ENCODE results near the gene DOK7.
"Not testable (repeated sequence)": the region's sequence is repeated elsewhere in the genome, so short reads cannot be mapped to it uniquely, and the experiment has no call there.

Gene DOK7

DNA sequence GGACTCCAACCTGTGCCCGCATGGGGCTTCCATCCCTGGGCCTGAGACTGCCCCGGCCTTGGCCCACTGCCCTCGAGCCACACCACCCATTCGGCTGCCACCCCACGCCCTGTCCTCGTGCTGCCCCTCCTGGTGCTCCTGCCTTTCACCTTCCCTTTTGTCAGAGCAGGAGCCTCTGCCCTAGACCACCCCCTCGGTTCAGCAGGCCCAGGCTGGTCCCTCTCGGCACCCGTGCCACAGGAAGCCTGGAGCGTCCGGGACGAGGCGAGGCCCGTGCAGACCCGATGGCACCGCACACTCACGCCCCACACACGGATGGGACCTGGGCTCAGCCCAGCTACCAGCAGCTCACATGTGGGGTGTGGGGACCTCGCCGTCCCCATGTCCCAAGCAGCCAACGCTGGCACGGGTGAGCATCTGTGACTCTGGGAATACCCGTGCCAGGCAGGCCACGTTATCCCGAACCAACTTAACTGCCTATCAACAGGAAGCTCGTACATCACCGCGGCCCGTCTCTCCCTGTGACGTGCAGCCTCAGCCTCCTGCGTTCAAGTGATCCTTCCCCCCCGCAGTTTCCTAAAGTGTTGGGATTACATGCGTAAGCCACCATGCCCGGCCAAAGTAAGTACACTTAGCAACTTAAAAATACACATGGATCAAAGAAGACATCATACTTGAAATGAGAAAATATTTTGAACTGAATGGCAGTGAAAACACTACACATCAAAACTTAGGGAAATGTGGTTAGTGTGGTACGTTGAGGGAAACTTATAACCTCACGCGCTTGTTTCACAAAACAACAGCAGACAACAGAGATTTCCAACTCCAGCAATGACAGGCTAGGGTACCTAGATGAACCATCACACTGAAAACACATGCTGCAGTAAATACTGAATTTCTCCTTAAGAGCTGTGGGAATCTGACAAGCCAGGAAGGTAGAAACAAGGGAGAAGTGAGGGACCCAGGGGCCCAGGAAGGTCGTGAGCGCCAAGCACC is 40.1 kb downstream of the DOK7 start:
- no peak for DNase-seq (ENCODE audit: low read depth)

DNA sequence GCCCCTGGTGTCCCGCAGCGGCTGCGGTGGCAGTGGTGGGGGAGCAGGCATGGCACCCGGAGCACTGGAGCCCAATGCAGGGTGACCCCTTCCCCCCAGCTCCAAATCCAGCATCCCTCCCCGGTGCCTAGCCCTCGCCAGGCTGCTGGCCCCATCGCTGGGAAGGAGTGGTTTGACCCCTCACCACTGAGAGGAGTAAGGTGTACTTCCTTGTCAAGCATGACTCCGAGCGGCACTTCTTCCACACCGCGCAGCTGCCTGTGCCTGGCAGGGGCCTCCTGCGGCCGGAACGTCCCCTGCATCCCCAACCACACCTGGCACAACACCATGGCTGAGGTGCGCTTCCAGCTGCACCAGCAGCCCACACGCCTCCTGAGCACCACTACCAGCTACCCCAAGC is 42.1 kb downstream of the DOK7 start:
- no peak for DNase-seq (ENCODE audit: low read depth)

DNA sequence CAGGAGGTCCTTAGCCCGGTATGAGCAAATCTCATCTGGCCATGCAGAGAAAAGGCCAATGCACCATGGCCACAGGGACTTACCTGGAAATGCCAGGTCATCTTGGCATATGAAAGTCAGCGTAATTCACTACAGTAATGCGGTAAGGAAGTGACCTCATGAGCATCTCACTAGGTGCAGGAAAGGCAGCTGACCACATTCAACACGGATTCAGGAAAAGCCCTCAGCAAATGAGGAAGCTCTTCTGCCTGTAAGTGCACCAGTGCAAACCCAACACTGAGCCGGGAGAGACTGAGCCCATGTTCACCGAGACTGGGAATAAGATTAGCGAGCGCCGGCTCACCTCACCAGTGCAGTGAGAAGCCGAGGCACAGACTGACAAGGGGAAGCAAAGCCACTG is 45.4 kb downstream of the DOK7 start:
- no peak for DNase-seq (ENCODE audit: low read depth)

DNA sequence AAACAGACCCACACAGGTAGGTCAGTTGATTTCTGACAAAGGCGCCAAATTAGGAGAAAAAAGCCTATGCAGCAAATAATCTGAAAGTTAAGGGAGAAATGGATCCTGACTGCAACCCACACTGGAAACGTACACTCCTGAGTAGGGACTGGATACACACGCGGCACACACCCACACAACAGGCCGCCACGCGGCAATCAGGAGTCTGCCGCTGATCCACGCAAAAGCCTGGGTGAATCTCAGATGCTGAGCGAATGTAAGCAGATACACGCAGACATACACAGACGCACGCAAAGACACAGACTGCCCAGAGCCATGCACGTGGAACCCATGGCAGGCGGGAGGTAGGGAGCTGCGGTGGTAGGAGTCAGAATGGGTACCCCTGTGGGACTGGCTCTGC is 47.4 kb downstream of the DOK7 start:
- no peak for DNase-seq (ENCODE audit: low read depth)

DNA sequence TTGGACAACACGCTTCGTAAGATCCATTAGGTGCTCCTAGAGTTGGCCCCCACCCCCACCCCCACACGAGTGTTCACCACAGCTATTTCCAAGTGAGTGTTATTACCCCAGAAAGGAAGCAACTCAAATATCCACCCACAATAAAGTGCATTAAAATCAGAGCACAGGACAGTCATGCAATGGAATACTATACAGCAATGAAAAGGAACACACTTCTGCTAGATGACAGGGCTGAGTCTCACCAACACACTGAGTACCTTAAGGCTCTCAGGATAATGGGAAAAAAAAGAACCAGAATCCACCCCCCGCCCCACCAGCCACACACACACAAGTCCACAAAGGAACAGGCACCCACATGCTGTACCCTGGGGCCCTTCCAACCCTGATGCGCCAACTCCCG is 48.1 kb downstream of the DOK7 start:
- DNase-seq (ENCODE audit: low read depth), result no peak

DNA sequence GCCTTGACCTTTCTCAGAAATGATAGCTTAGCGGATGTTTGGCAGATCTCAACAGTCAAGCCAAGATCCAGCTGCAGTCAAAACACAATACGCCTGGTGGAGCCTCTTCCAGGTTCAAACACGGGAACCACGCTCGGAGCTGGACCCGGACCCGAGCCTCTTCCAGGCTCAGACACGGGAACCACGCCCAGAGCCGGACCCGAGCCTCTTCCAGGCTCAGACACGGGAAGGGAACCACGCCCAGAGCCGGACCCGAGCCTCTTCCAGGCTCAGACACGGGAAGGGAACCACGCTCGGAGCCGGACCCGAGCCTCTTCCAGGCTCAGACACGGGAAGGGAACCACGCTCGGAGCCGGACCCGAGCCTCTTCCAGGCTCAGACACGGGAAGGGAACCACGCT is 48.5 kb downstream of the DOK7 start:
- not testable (repeated sequence) for DNase-seq (ENCODE audit: low read depth)

DNA sequence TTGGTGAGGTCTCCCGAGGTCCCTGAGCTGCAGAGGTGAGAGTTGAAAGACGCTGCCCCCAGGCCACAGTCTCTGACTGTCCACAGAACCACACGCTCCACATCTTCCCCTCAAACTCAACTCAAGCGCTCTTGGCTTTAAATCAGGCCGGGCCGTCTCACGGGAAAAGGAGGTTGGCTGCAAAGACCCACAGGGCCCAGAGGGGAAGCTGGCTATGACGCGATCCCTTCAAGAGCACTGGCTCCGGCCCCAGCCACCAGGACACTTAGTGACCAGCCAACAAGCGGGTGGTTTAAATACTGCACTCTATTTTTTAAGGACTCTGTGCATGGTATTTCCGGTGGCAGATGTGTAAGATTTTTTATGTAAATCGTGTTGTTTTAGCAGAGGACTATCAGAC is 49.2 kb downstream of the DOK7 start:
- DNase-seq (ENCODE audit: low read depth), result no peak

DNA sequence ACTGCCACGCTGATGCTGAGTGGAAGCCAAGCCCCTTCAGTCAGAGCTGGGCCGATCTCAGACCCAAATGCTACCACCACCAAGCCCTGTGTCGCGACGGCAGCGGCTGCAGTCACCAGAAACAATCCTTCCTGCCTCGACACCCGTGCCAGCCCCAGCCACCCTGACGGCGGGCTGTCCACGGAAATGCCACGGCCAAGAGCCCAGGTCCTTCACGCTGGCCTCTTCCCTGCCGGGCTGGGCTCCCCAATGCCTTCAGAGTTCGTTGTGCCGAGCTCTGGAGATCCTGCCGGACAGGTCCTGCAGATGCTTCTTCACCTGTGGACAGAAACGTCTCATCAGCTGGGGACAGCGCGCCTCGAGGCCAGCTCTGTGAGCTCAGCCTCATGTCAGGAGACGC is 49.6 kb downstream of the DOK7 start:
- no peak for DNase-seq (ENCODE audit: low read depth)

DNA sequence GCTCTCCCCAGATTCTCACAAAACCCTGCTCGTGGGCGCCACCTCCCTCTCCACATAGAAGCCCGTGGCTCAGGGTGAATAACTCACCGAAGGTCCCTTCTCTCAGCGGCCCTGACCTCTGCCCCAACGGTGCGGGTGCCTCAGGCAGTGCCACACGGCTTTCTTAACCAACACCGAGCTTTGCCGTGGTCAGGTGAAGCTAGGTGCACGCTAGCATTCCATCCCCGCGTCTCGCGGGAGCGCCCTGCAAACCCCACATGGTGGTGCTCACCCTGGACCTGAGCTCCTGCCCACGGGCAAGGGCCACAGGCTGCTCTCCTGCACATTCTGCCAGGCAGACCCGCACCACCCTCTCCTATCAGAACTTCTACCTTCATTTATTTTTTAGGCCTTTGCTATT is 50.7 kb downstream of the DOK7 start:
- DNase-seq (ENCODE audit: low read depth), result no peak

DNA sequence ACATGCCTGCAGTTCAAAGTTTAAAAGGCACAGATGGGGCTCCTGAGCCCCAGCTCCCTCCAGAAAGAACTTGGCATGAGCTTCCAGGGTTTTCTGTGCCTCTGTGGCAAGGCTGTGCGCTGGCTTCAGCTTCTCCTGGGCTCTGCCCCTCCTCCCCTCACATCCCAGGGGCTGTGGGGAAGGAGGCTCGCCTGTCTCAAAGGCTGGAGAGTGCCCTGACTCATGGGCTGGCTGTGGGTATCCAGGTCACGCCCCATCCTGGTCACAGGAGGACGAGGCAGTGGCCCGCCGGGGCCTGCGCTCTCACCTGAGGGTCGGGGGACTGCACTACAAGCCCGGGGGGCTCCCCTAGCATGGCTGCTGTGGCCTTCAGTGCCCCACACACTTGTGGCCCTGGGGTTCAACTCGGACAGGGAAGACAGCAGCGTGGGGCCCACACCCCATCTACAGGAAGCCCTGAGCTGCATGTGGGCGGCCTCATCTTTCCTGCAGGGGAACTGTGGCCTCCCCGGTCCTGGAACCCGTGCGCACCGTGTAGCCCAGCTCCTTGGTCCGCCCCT is 51.2 kb downstream of the DOK7 start:
- no peak for DNase-seq (ENCODE audit: low read depth)

DNA sequence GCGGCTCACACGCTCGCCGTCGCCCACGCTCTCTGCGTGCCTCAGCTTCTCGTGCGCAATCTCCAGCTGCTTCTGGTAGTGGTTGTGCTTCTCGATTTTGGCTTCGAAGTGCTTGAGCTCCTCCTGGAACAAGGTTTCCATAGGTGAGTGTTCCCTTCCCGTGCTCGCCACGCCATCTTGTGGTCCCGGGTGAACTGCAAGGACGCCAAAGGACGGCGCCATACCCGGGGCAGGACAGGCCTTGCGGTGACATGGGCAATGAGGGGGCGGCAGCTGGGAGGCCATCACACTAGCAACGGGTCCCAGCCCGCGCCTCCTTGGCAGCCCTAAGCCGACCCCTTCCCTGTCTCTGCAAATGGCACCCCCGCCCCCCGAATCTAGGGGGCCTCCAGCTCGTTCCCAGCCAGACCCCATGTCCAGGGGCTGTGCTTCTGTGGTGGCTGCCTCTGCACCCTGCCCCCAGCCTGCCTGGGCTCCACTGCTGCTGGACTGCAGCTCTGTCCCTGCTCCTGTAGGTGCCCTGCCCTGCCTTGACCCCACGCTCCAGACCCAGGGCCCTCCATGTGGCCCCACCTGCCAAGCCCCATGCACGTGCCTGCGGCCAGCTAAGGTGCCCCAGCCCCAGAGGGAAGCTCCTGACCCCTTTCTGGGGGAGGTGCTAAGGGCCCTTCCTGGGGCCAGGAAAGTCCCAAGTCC is 51.8 kb downstream of the DOK7 start:
- DNase-seq (ENCODE audit: low read depth), result no peak

DNA sequence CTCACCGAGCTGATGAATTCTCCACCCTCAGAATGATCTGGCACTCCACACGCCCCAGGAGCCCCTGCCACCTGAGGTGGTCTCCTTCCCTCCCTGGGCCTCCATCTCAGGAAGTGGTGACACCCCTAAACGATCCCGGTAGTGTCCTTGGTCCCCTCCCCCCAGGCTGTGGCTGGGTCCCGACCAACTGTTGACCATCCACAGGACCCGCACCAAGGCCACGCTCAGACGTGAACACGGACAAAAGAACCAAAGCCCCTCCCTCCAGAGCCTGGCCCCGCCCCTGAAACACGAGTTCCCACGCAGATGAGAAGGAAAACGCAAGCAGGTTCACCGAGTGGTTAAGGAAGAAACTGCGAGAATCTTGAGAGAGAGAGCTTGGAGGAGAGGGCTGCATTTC is 52.5 kb downstream of the DOK7 start:
- no peak for DNase-seq (ENCODE audit: low read depth)

DNA sequence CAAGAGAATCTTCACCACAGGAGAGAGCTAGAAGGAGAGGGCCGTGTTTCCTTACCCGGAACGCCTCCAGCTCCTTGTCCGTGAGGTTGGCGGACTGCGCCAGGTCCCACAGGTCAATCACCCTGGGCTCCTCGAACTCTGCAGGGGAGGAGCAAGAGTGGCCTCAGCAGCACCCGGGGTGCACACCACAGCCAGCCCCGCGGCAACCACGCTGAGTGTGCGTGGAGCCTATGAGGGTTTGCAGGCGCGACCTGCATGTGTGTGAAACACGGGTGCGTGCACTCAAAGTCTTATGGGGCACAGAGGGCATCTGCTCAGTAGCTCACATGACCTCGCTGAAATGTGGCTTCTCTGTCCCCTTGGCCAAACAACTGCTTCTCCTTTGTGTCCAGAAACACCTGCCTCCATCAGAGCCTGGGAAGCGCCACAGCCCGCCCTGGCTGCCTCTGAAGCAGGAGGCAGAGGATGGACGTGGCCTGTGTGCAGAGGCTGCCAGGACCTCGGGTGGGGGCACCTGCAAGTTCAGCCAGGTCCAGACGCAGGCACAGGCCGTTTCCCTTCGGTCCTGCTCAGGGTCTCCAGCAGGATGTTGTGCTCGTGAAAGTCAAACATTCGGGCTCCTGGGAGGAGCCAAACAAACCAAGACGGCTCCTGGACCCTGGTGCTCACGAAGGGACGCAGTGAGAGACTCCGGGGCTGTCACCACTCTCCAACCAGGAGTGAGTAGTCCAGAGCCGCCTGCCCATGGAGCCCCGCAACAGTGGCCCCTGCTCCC is 53.1 kb downstream of the DOK7 start:
- DNase-seq (ENCODE audit: low read depth), result no peak

DNA sequence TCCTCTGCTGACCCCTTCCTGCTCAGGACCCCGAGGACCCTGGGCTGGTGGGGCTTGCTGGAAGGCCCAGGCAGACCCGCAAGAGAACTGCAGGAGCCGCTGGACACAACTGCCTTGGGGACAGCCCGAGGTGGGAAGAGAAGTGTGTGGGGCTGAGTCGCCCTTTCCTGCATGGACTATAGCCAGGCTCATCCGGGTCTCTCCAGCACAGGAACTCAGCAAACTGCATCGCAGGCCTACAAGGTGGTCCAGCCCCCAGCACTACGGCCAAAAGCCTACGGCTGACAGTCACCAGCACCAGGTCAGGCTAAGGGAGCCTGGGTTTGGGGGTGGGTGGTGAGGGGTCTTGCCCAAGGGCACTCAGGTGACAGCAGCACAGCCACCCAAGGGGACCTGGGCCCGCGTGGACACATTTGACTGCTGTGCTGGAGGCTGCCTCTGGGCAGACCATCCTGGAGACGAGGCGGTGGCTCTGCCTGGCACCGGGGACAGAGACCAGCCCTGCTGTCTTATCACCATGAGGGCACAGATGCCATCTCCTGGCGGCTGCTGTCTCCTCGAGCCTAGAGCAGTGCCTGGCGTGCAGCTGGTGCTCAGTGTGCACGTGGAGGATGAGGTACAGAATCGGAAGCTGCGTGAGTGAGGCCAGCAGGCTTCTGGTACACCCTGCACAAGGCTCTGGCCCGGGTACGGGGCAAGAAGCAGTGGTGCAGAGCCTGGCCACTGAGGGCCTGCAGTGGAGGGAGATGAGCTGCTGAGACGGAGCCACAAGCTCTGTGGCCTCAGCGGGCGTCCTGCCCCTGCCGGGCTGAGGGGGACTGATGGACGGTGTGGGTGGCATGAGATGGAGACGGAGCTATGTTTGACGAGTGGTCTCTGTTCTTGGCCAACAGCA is 54.0 kb downstream of the DOK7 start:
- DNase-seq (ENCODE audit: low read depth), result no peak

DNA sequence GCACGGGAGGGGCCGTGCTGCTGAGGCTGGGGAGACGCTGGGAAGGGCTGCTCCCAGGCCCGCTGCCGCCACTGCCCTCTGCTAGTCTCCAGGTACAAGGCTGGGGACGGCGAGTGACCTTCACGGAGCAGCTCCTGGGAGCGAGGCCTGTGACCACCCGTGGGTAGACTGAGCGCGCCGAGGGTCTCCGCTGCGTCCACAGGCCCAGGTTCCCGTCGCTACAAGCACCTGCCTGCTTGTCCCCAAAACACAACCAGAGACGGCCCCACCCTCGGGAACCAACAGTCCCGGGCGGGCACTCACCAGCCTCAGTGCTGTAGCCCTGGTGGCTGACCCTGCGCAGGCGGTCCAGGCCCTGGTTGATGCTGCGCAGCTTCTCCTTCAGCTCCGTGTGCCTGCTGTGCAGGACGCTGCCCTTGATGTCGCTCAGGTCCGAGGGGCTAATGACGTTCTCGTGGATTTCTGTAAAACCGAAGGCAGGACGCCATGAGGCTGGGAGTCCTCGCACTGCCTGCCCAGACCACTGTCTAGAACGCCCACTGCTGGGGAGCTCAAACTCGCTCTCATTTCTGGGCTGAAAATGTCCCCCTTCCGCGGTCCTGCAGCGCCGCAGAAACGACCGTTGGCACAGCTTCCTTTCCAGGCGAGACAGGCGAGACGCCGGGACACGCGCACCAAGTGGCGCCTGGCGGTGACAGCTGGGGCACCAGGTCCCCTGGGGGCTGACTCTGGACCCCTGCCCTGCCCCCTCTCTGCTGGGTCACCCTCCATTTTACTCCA is 54.8 kb downstream of the DOK7 start:
- DNase-seq (ENCODE audit: low read depth), result no peak

DNA sequence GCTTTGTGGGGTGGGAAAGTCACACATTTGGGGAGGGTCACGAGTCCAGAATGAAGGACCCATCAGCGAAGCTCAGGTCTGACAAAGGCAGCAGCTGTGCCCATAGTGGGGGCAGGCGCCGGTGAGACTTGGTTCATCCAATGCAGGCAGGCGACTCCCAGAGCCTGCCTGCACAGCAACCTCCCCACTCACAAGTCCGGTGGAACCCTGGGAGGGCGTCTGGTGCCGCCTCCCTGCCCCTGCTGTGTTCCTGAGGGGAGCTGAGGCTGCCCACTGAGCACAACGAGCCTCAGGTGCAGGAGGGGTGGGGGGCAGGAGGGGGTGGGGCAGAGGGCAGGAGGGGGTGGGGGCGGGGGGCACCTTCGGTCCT is 55.4 kb downstream of the DOK7 start:
- DNase-seq (ENCODE audit: low read depth), result no peak

DNA sequence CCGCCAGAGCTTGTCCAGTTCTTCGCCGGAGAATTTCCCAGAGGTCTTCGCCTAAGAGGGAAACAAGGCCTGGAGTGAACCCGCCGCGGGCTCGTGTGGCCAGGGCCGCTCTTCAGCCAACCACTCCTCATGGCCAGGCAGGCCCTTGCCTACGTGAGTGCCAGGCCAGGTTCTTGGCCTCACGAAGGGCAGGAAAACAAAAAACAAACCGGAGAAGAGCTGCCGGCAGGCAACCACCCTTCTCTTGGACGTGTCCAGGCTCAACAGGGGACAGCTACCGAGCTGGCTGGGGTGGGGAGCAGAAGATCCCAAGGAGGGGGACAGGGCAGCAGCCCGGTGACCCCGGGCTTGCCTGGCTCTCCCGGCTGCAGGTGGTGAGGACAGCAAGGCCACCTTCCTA is 55.8 kb downstream of the DOK7 start:
- no peak for DNase-seq (ENCODE audit: low read depth)

DNA sequence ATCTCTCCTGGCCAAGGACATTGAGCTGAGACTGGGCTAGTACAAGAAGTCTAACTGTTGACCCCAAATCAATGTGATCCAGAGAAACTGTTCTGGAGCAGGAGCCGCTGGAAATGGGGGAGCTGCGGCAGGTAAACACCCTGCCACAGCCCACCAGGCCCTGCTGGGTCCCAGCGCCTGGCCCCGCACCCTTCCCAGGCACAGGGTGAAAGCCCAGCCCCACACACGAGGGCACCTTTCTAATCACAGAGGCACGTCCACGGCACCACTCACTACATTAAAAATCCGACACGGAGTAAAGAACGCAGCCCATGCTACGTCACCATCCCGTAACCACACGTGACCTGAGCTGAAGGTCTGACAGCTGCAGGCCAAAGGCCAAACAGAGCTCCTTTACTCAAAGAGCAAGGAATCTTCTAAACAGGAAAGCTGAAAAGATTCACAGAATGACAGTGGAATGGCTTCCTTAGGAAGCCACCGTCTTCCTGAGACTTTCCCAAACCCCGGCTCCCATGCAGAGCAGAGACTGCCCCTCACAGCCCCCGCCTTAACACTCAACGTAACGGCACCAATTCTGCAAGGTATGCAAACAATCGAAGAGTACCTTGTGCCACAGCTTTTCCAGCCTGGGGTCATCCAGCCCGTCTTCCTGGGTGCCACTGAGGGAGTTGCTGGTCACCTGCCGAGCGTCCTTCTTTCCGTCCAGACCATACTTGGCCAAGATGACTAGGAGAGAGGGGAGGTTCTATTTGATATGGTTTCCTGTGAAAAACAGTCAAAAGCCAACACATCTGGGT is 56.6 kb downstream of the DOK7 start:
- DNase-seq (ENCODE audit: low read depth), result no peak

DNA sequence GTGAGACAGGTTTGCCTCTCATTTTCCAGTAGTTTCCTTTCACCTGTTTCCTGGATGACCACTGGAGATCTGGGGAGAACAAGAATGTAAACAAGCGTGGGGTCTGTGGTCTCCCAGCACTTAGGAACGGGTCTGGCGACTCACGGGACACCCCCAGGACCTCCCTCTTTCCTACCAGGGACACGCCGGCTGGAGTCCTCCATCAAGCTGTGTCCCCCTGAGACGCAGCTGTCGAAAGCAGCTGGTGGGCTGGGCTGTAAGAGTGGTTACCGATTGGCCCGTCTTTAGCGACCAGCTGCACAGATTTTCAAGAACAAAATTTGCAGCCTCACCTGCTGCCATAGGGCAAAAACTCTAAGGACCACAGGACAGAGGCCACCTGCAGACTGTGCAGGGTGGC is 57.2 kb downstream of the DOK7 start:
- no peak for DNase-seq (ENCODE audit: low read depth)
